ENCODE measurements around the gene CAMK2N2.

- TF ChIP-seq CTCF (IDR thresholded peaks at IDR 0.05) (no peak), POLR2A (IDR thresholded peaks at IDR 0.05) (no peak)
Measured at GRCh38 chr3:184261854-184262763, 756 bp upstream of the CAMK2N2 start.
